ENCODE measurements around the gene SLC5A10.

DNA sequence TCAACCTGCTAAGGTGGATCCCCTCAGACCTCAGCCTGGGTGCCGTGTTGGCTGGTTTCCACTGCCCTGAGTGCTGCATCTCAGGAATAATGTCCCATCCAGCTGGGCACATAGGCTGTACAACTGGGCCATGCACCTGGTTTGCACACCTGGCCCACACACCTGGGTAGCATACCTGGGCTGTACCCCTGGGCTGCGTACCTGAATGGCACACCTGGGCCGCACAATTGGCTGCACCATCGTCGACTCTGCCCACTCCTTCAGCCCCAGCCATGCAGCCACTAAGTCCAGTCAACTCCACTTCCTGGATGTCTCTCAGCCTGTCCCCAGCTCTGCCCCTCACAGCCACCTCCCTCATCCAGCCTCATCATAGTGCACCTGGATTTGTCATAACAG, 7.9 kb downstream of the SLC5A10 start:
- TF ChIP-seq YY1 (IDR thresholded peaks at IDR 0.05; ENCODE audit: low read depth) (no peak), RCOR1 (IDR thresholded peaks at IDR 0.05; ENCODE audit: low read length) (no peak), ELF1 (IDR thresholded peaks at IDR 0.05) (no peak)
- TF ChIP-seq, protein P1, sequence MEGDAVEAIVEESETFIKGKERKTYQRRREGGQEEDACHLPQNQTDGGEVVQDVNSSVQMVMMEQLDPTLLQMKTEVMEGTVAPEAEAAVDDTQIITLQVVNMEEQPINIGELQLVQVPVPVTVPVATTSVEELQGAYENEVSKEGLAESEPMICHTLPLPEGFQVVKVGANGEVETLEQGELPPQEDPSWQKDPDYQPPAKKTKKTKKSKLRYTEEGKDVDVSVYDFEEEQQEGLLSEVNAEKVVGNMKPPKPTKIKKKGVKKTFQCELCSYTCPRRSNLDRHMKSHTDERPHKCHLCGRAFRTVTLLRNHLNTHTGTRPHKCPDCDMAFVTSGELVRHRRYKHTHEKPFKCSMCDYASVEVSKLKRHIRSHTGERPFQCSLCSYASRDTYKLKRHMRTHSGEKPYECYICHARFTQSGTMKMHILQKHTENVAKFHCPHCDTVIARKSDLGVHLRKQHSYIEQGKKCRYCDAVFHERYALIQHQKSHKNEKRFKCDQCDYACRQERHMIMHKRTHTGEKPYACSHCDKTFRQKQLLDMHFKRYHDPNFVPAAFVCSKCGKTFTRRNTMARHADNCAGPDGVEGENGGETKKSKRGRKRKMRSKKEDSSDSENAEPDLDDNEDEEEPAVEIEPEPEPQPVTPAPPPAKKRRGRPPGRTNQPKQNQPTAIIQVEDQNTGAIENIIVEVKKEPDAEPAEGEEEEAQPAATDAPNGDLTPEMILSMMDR (IDR thresholded peaks at IDR 0.05): no peak
